ENCODE data around the gene FBRS.

DNA sequence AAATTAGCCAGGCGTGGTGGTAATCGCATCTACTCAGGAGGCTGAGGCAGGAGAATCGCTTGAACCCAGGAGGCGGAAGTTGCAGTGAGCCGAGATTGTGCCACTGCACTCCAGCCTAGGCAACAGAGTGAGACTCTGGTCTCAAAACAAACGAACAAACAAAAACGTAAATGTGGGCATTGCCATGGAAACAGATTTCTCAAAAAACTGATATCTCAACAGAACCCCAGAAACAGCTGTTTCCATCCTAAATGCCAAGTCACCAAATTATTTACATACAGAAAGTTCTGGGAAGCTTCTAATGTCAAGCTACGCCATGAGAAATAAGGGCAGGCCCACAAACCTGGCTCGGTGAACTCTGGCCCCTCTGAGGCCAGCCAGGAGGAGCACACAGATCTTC lies 32.0 kb upstream of the FBRS start:
- TF ChIP-seq, protein P1, sequence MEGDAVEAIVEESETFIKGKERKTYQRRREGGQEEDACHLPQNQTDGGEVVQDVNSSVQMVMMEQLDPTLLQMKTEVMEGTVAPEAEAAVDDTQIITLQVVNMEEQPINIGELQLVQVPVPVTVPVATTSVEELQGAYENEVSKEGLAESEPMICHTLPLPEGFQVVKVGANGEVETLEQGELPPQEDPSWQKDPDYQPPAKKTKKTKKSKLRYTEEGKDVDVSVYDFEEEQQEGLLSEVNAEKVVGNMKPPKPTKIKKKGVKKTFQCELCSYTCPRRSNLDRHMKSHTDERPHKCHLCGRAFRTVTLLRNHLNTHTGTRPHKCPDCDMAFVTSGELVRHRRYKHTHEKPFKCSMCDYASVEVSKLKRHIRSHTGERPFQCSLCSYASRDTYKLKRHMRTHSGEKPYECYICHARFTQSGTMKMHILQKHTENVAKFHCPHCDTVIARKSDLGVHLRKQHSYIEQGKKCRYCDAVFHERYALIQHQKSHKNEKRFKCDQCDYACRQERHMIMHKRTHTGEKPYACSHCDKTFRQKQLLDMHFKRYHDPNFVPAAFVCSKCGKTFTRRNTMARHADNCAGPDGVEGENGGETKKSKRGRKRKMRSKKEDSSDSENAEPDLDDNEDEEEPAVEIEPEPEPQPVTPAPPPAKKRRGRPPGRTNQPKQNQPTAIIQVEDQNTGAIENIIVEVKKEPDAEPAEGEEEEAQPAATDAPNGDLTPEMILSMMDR (IDR thresholded peaks at IDR 0.05; ENCODE audit: insufficient read depth, low read depth, low read length): no peak
- TF ChIP-seq EZH2 (IDR thresholded peaks at IDR 0.05; ENCODE audit: insufficient read depth, low read length): no peak

All from astrocyte (in vitro differentiated cells and primary cell).